PC-3 (cell line): ENCODE measurements around the gene LMTK2.

Experiments used
- EZH2 ChIP-seq: fragments of 300-600 bp; sonication (generic); IDR thresholded peaks from one replicate; pipeline ENCODE4 v1.6.1; 2017; ENCODE audit warnings: antibody characterized with exemption, mild to moderate bottlenecking, low read length; ENCODE audit not compliant: unreplicated experiment
- TF ChIP-seq, protein P1 (sequence below): fragments of 300-600 bp; sonication (generic); conservative IDR thresholded peaks from 2 replicates; pipeline ENCODE4 v1.5.1; 2017; ENCODE audit warnings: antibody characterized with exemption, low read depth, mild to moderate bottlenecking, low read length

DNA sequence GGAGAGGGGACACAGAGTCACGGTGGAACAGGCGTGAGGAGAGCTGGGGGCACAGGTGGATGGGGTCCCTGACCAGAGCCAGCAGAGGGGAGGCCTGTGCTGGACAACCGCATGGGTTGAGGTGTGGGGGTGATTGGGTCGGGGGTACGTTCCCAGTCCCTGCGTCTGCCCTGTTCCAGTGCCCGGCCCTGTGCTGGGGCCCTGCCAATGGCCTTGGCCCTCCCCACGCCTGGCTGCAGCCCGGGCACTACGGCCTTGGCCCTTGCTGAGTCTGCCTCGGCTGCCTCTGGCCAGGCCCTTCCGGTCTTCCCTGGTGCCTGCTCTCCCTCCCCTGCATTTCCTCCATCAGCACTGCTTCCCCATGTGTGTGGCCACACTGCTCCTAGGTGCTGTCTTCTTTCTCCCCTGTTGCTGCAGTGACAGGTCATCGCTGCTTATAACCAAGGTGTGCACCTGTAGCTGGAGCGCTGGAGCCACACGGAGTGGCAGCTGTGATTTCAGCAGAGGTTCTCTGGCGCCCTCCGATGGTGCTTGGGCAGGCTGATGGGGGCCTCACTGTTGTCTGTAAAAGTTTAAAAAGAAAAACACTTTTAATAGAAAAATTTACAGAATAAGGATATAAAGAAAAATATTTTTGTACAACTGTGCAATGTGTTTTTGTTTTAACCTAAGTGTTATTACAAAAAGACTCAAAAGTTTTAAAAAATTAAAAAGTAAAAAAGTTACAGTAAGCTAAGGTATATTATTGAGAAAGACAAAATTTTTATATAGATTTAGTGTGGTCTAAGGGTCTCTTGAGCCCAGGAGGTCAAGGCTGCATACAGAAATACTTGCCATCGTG lies 59.4 kb downstream of the LMTK2 start:
- TF ChIP-seq EZH2: no peak
- TF ChIP-seq, protein P1, sequence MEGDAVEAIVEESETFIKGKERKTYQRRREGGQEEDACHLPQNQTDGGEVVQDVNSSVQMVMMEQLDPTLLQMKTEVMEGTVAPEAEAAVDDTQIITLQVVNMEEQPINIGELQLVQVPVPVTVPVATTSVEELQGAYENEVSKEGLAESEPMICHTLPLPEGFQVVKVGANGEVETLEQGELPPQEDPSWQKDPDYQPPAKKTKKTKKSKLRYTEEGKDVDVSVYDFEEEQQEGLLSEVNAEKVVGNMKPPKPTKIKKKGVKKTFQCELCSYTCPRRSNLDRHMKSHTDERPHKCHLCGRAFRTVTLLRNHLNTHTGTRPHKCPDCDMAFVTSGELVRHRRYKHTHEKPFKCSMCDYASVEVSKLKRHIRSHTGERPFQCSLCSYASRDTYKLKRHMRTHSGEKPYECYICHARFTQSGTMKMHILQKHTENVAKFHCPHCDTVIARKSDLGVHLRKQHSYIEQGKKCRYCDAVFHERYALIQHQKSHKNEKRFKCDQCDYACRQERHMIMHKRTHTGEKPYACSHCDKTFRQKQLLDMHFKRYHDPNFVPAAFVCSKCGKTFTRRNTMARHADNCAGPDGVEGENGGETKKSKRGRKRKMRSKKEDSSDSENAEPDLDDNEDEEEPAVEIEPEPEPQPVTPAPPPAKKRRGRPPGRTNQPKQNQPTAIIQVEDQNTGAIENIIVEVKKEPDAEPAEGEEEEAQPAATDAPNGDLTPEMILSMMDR: peak; percentile 81
